ENCODE measurements around the gene HADH. TPM values are rescaled to one million over a fixed set of nuclear protein-coding genes. Genes with fewer than 3 reads are reported as not detected.
A peak's percentile ranks its signal among the peaks of the same experiment; 100 is the strongest.
"Not testable (repeated sequence)": the region's sequence is repeated elsewhere in the genome, so short reads cannot be mapped to it uniquely, and the experiment has no call there.

The HADH gene
- total RNA-seq, 1 experiment from 2014 or later: 61.8 TPM

DNA sequence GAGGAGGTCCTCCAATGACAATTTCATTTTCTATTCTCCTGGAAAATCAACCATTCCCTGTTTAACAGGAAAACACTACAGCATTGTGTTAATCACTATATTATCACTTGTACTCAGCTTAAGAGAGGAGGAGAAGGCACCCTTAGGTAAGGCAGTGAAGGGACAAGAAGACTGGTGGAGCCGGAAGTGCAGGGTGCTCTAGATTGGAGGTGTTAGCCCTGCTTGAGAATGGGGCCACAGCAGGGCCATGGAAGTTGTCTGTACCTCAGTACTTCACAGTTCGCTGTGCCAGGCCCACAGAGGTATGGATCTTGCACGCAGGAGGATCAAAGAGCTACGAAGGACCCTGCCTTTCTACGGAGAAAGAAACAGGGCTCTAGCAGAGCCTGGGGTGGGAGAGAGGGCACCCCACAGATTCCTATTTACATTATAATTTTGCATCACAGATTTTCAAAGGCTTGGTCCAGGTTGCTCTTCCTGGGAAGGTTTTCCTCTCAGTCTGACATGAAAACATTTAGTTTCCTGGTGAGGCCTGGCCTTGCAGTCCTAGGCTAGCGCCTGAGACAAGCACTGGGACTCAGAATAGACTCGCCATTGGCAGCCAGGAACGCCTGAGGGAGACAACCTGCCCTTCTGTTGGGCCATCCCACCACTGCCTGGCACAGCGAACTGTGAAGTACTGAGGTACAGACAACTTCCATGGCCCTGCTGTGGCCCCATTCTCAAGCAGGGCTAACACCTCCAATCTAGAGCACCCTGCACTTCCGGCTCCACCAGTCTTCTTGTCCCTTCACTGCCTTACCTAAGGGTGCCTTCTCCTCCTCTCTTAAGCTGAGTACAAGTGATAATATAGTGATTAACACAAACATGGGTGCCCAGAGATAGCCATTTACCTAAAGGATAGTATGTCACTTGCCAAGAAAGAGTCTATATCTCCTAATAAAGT, 60.8 kb downstream of the HADH start:
- DNase-seq (ENCODE audit: low spot score); in situ Hi-C loops (cut with HindIII; ENCODE audit: low sequenced_read_pairs): not testable (repeated sequence)

- in situ Hi-C loops (cut with HindIII; ENCODE audit: low sequenced_read_pairs): no loop called here
- no peak for DNase-seq (ENCODE audit: low spot score)
These were observed 61.7 kb downstream of the HADH start for GRCh38 chr4:108051343-108051742.

DNA sequence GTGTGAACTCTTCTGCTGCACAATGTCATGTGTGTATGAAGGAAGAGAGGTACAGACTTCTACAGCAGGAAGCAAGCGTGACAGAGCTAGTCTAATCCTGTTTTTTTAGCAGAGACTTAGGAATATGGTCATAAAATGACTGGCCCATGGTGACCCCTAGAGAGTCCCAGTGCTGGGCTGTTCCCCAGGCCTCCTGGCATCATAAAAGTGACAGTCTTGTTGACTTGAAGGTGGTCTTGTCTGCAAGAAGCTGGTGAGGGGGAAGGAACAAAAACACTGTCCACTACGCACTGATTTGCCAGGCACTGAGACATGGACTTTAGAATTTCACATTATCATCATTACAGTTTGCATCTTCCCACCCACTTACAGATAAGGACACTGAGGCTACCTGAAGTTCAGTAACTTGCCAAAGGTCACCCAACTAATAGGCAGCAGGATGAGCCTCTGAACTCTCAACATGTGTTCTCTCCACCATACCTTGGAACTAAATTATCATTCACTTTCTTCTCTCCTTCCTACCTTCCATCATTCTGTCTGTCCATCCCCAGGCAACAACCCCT, 63.0 kb downstream of the HADH start:
- in situ Hi-C loops (cut with HindIII; ENCODE audit: low sequenced_read_pairs): no loop called here
- no peak for DNase-seq (ENCODE audit: low spot score)

DNA sequence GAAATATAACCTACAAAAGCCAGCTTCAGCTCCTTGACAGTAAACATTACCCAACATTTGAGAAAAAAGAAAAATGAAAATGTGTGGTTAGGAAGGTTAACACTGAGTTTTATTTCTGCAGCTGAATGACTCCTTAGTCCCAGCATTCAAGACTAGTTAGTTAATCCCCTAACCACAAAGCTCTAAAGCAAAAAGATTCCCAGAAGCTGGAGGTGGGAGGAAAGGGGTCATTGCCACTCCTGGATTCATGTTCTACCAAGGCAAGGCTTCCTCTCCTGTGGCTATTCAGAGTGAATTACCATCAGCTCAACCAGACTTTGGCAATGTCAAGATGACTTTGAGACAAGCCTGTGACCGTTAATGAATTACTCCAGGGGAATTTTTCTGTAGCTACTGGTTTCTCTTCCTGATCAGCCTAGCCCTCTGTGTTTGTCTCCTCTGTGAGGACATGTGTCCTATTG, 63.6 kb downstream of the HADH start:
- in situ Hi-C loops (cut with HindIII; ENCODE audit: low sequenced_read_pairs): no loop called here
- DNase-seq (ENCODE audit: low spot score): no peak

GRCh38 chr4:108054025-108054638, 64.4 kb downstream of the HADH start:
- no peak for DNase-seq (ENCODE audit: low spot score)
- in situ Hi-C loops (cut with HindIII; ENCODE audit: low sequenced_read_pairs): no loop called here

DNA sequence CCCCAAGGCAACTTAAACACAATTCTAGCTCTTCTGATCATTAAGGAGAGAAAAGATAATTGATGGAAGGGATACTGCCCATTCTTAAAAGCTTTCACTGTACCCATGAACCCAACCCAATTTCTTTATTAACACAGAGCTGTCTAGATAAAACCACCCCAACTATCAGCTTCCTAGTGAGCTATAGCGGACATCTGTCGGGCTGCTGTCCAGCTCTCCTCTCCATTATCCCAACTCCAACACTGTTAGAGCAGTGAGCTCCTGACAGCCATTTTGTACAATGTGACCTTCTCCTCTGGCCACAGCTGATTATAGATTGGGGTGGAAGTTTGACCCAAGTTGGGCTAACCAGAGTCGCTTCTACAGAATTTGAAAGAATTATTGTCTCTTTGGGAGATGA, 66.1 kb downstream of the HADH start:
- no peak for DNase-seq (ENCODE audit: low spot score)
- in situ Hi-C loops (cut with HindIII; ENCODE audit: low sequenced_read_pairs): no loop called here

GRCh38 chr4:108056418-108056817, 66.7 kb downstream of the HADH start:
- DNase-seq (ENCODE audit: low spot score): no peak
- in situ Hi-C loops (cut with HindIII; ENCODE audit: low sequenced_read_pairs): no loop called here

GRCh38 chr4:108058685-108059440, 69.2 kb downstream of the HADH start:
- DNase-seq (ENCODE audit: low spot score): no peak
- in situ Hi-C loops (cut with HindIII; ENCODE audit: low sequenced_read_pairs): no loop called here

DNA sequence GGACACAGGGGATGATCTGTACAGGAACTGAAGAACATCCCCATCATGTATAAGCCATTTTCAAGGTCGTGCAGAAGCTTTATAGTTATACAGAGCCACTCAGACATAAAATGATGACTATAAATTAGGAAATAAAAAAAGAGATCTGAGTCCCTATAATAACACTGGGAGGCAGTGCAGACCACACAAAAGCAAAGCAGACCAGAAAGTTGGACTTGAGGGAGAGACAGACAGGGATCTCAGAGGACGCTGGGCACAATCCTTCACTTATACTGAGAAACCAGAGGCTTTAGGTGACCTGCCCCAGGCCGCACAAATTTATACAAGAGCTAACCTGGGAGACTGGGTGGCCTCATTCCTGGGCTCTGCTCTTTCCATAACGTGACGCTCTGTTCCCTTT, 70.5 kb downstream of the HADH start:
- peak; percentile 15 for DNase-seq (ENCODE audit: low spot score)
- in situ Hi-C loops (cut with HindIII; ENCODE audit: low sequenced_read_pairs): no loop called here

GRCh38 chr4:108060686-108061321, 71.1 kb downstream of the HADH start:
- DNase-seq (ENCODE audit: low spot score): no peak
- in situ Hi-C loops (cut with HindIII; ENCODE audit: low sequenced_read_pairs): no loop called here

GRCh38 chr4:108068442-108068841, 78.8 kb downstream of the HADH start:
- no peak for DNase-seq (ENCODE audit: low spot score)
- in situ Hi-C loops (cut with HindIII; ENCODE audit: low sequenced_read_pairs): no loop called here

- in situ Hi-C loops (cut with HindIII; ENCODE audit: low sequenced_read_pairs): no loop called here
- no peak for DNase-seq (ENCODE audit: low spot score)
These were observed 81.1 kb downstream of the HADH start for GRCh38 chr4:108070775-108071174.

- in situ Hi-C loops (cut with HindIII; ENCODE audit: low sequenced_read_pairs): no loop called here
- no peak for DNase-seq (ENCODE audit: low spot score)
These were observed 82.6 kb downstream of the HADH start for GRCh38 chr4:108072300-108072699.

GRCh38 chr4:108078024-108078733, 88.5 kb downstream of the HADH start:
- in situ Hi-C loops (cut with HindIII; ENCODE audit: low sequenced_read_pairs): no loop called here
- no peak for DNase-seq (ENCODE audit: low spot score)

- DNase-seq (ENCODE audit: low spot score): no peak
- in situ Hi-C loops (cut with HindIII; ENCODE audit: low sequenced_read_pairs): no loop called here
These were observed 91.1 kb downstream of the HADH start for GRCh38 chr4:108080747-108081146.

GRCh38 chr4:108081256-108081655, 91.6 kb downstream of the HADH start:
- DNase-seq (ENCODE audit: low spot score): no peak
- in situ Hi-C loops (cut with HindIII; ENCODE audit: low sequenced_read_pairs): no loop called here

Data from G401 (cell line).